HEK293T (cell line): ENCODE results near the gene ANP32A.

Source experiments
- FOXA1 ChIP-seq: fragments of 450-650 bp; IDR thresholded peaks from 2 replicates; pipeline ENCODE4 v1.6.1; 2016; ENCODE audit warnings: mild to moderate bottlenecking
- FOXK2 ChIP-seq: fragments of 450-650 bp; IDR thresholded peaks from 2 replicates; pipeline ENCODE4 v1.6.1; 2016; ENCODE audit warnings: mild to moderate bottlenecking
- L3MBTL2 ChIP-seq: fragments of 450-650 bp; conservative IDR thresholded peaks from 2 replicates; pipeline ENCODE4 v1.6.1; 2016; ENCODE audit warnings: mild to moderate bottlenecking
- SP1 ChIP-seq: fragments of 450-650 bp; IDR thresholded peaks from 2 replicates; pipeline ENCODE4 v1.6.1; 2017

GRCh38 chr15:68797191-68797590 is 23.5 kb downstream of the ANP32A start:
- no peak for TF ChIP-seq L3MBTL2
- TF ChIP-seq FOXA1: no peak
- TF ChIP-seq FOXK2: no peak
- TF ChIP-seq SP1: no peak
